ENCODE data around the gene HLA-C.
"Not testable (repeated sequence)": the region's sequence is repeated elsewhere in the genome, so short reads cannot be mapped to it uniquely, and the experiment has no call there.

Gene HLA-C

GRCh38 chr6:31266567-31267360, 5.1 kb downstream of the HLA-C start:
- no peak for TF ChIP-seq CTCF (IDR thresholded peaks at IDR 0.05; ENCODE audit: control extremely low read depth, extremely low read depth, low read depth, missing control alignments)
- ChIA-PET POLR2A (interaction anchor here (1.2 to 2.3 kb wide), 3 partner anchors 63 to 100 kb away, joined by 4 to 20 read pairs (median 5); no protein-coding TSS in a partner anchor), CTCF (no interaction called here)

GRCh38 chr6:31265926-31266325, 6.0 kb downstream of the HLA-C start:
- no peak for TF ChIP-seq CTCF (IDR thresholded peaks at IDR 0.05; ENCODE audit: control extremely low read depth, extremely low read depth, low read depth, missing control alignments)
- no peak for DNase-seq (ENCODE audit: extremely low spot score)
- ChIA-PET CTCF (no interaction called here), POLR2A (interaction anchor here (0.9 to 2.3 kb wide), 2 partner anchors 81 to 86 kb away, joined by 3 to 20 read pairs; no protein-coding TSS in a partner anchor)

More at GRCh38 chr6:31266567-31267360, 5.1 kb downstream of the HLA-C start:
- DNase-seq (ENCODE audit: extremely low spot score) = no peak

GRCh38 chr6:31263346-31263933, 8.5 kb downstream of the HLA-C start:
- CTCF ChIA-PET; POLR2A ChIA-PET; DNase-seq (ENCODE audit: extremely low spot score): not testable (repeated sequence)

- DNase-seq (ENCODE audit: extremely low spot score); CTCF ChIA-PET; POLR2A ChIA-PET: not testable (repeated sequence)
Observed at GRCh38 chr6:31259995-31260394, 11.9 kb downstream of the HLA-C start.

GRCh38 chr6:31252625-31253024, 19.3 kb downstream of the HLA-C start:
- no peak for TF ChIP-seq CTCF (IDR thresholded peaks at IDR 0.05; ENCODE audit: control extremely low read depth, extremely low read depth, low read depth, missing control alignments)
- no peak for DNase-seq (ENCODE audit: extremely low spot score)
- CTCF ChIA-PET = interaction anchor here (0.8 to 1.7 kb wide), 4 partner anchors 22 to 118 kb away, joined by 3 to 4 read pairs (median 3); no protein-coding TSS in a partner anchor
- POLR2A ChIA-PET = no interaction called here

- no peak for TF ChIP-seq CTCF (IDR thresholded peaks at IDR 0.05; ENCODE audit: control extremely low read depth, extremely low read depth, low read depth, missing control alignments)
- ChIA-PET CTCF (no interaction called here), POLR2A (no interaction called here)
- DNase-seq (ENCODE audit: extremely low spot score) = no peak
Observed at GRCh38 chr6:31251261-31251660, 20.6 kb downstream of the HLA-C start.

GRCh38 chr6:31249184-31249583, 22.7 kb downstream of the HLA-C start:
- POLR2A ChIA-PET = no interaction called here
- no peak for TF ChIP-seq CTCF (IDR thresholded peaks at IDR 0.05; ENCODE audit: control extremely low read depth, extremely low read depth, low read depth, missing control alignments)
- CTCF ChIA-PET = no interaction called here
- DNase-seq (ENCODE audit: extremely low spot score) = no peak
